ENCODE measurements around the gene SLC35F3. TPM values are rescaled to one million over a fixed set of nuclear protein-coding genes. Genes with fewer than 3 reads are reported as not detected.

The SLC35F3 gene
- polyA plus RNA-seq, 1 donor from 2014 or later: 13.9 TPM

DNA sequence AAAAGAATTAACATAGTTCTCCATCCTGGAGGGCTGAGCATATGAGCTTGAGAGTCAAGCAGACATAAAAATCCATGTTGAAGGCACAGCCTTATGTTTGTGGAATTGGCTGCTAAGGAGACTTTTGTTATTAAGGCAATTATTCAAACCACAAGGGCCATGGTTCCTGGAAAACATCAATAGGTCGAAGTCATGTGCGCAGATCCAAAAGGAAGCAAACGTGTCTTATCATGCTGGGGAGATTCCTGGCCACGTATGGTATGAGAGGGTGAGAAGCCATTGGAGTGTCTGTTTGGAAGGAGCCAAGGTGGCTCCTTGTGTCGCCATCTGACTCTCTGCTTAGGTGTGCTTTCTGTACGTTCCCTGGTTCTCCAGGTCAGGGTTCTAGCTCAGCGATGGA is 406.9 kb downstream of the SLC35F3 start:
- H3K36me3 ChIP-seq (ENCODE audit: insufficient read depth, low read length): no peaks in the 10 kb centered on the region
- no peaks in the 10 kb centered on the region for H3K79me2 ChIP-seq (replicated peaks; ENCODE audit: insufficient read depth, low read length)
- no peaks in the 10 kb centered on the region for H3K9me2 ChIP-seq (ENCODE audit: insufficient read depth, low read length)
- no peaks in the 10 kb centered on the region for H3K9me3 ChIP-seq (ENCODE audit: low read length)
- H4K20me1 ChIP-seq (ENCODE audit: insufficient read depth): no peaks in the 10 kb centered on the region
- H3K27me3 ChIP-seq (ENCODE audit: insufficient read depth, low read depth, low read length): no peaks in the 10 kb centered on the region
- no peak overlapping the region for H3K4me2 ChIP-seq (ENCODE audit: low read length)
- TF ChIP-seq MXI1 (conservative IDR thresholded peaks at IDR 0.05; ENCODE audit: poor library complexity, severe bottlenecking) (no peak), TAF1 (IDR thresholded peaks at IDR 0.05; ENCODE audit: low read depth) (no peak), CTCF (IDR thresholded peaks at IDR 0.05; ENCODE audit: poor library complexity, severe bottlenecking) (no peak), RAD21 (conservative IDR thresholded peaks at IDR 0.05) (no peak), POLR2AphosphoS5 (IDR thresholded peaks at IDR 0.05) (no peak), EZH2 (IDR thresholded peaks at IDR 0.05; ENCODE audit: borderline replicate concordance, insufficient read depth, low read length, poor library complexity, severe bottlenecking) (no peak), EP300 (conservative IDR thresholded peaks at IDR 0.05; ENCODE audit: poor library complexity, severe bottlenecking) (no peak), SMC3 (conservative IDR thresholded peaks at IDR 0.05; ENCODE audit: poor library complexity) (no peak)
- TF ChIP-seq, protein P1, sequence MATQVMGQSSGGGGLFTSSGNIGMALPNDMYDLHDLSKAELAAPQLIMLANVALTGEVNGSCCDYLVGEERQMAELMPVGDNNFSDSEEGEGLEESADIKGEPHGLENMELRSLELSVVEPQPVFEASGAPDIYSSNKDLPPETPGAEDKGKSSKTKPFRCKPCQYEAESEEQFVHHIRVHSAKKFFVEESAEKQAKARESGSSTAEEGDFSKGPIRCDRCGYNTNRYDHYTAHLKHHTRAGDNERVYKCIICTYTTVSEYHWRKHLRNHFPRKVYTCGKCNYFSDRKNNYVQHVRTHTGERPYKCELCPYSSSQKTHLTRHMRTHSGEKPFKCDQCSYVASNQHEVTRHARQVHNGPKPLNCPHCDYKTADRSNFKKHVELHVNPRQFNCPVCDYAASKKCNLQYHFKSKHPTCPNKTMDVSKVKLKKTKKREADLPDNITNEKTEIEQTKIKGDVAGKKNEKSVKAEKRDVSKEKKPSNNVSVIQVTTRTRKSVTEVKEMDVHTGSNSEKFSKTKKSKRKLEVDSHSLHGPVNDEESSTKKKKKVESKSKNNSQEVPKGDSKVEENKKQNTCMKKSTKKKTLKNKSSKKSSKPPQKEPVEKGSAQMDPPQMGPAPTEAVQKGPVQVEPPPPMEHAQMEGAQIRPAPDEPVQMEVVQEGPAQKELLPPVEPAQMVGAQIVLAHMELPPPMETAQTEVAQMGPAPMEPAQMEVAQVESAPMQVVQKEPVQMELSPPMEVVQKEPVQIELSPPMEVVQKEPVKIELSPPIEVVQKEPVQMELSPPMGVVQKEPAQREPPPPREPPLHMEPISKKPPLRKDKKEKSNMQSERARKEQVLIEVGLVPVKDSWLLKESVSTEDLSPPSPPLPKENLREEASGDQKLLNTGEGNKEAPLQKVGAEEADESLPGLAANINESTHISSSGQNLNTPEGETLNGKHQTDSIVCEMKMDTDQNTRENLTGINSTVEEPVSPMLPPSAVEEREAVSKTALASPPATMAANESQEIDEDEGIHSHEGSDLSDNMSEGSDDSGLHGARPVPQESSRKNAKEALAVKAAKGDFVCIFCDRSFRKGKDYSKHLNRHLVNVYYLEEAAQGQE (IDR thresholded peaks at IDR 0.05; ENCODE audit: borderline replicate concordance): no peak
- H3F3A ChIP-seq (ENCODE audit: insufficient read depth, low read length, poor library complexity, severe bottlenecking): no peaks in the 10 kb centered on the region
- no peak overlapping the region for H3K9ac ChIP-seq (ENCODE audit: low read length)
- H2AFZ ChIP-seq (ENCODE audit: low read depth, low read length): no peak overlapping the region
- no peak overlapping the region for H3K27ac ChIP-seq (ENCODE audit: low read length)
- H3K4me3 ChIP-seq (ENCODE audit: low read length): no peak overlapping the region

GRCh38 chr1:234313171-234313570 is 408.7 kb downstream of the SLC35F3 start:
- no peak overlapping the region for H3K27ac ChIP-seq (ENCODE audit: low read length)
- no peaks in the 10 kb centered on the region for H3K27me3 ChIP-seq (ENCODE audit: insufficient read depth, low read depth, low read length)
- TF ChIP-seq, protein P1 (IDR thresholded peaks at IDR 0.05; ENCODE audit: borderline replicate concordance): no peak
- TF ChIP-seq SMC3 (conservative IDR thresholded peaks at IDR 0.05; ENCODE audit: poor library complexity): no peak
- TF ChIP-seq POLR2AphosphoS5 (IDR thresholded peaks at IDR 0.05): no peak
- TF ChIP-seq EZH2 (IDR thresholded peaks at IDR 0.05; ENCODE audit: borderline replicate concordance, insufficient read depth, low read length, poor library complexity, severe bottlenecking): no peak
- TF ChIP-seq TAF1 (IDR thresholded peaks at IDR 0.05; ENCODE audit: low read depth): no peak
- no peak for TF ChIP-seq CTCF (IDR thresholded peaks at IDR 0.05; ENCODE audit: poor library complexity, severe bottlenecking)
- TF ChIP-seq RAD21 (conservative IDR thresholded peaks at IDR 0.05): no peak
- TF ChIP-seq MXI1 (conservative IDR thresholded peaks at IDR 0.05; ENCODE audit: poor library complexity, severe bottlenecking): no peak
- no peak for TF ChIP-seq EP300 (conservative IDR thresholded peaks at IDR 0.05; ENCODE audit: poor library complexity, severe bottlenecking)
- no peaks in the 10 kb centered on the region for H4K20me1 ChIP-seq (ENCODE audit: insufficient read depth)
- H3K9ac ChIP-seq (ENCODE audit: low read length): no peak overlapping the region
- no peaks in the 10 kb centered on the region for H3K9me3 ChIP-seq (ENCODE audit: low read length)
- H2AFZ ChIP-seq (ENCODE audit: low read depth, low read length): no peak overlapping the region
- H3K9me2 ChIP-seq (ENCODE audit: insufficient read depth, low read length): no peaks in the 10 kb centered on the region
- no peaks in the 10 kb centered on the region for H3K79me2 ChIP-seq (replicated peaks; ENCODE audit: insufficient read depth, low read length)
- no peak overlapping the region for H3K4me3 ChIP-seq (ENCODE audit: low read length)
- H3F3A ChIP-seq (ENCODE audit: insufficient read depth, low read length, poor library complexity, severe bottlenecking): no peaks in the 10 kb centered on the region
- no peaks in the 10 kb centered on the region for H3K36me3 ChIP-seq (ENCODE audit: insufficient read depth, low read length)
- H3K4me2 ChIP-seq (ENCODE audit: low read length): no peak overlapping the region
